Putamen (tissue), 1 donor: ENCODE results near the gene BCAN.
A peak's percentile ranks its signal among the peaks of the same experiment; 100 is the strongest.

Source experiments
- DNase-seq: peaks from one replicate; pipeline ENCODE4 v3.0.0-alpha.2; 2016; ENCODE audit warnings: low spot score

The BCAN gene

GRCh38 chr1:156662005-156662799 lies 20.3 kb downstream of the BCAN start:
- DNase-seq = peak; percentile 90

- DNase-seq = no peak
Observed at GRCh38 chr1:156662800-156663055, 20.8 kb downstream of the BCAN start.

GRCh38 chr1:156663178-156663577 lies 21.3 kb downstream of the BCAN start:
- DNase-seq = no peak

- DNase-seq = no peak
Observed at GRCh38 chr1:156664046-156664766, 22.3 kb downstream of the BCAN start.

GRCh38 chr1:156664767-156665411 lies 23.0 kb downstream of the BCAN start:
- DNase-seq = no peak

- no peak for DNase-seq
Observed at GRCh38 chr1:156665539-156665938, 23.6 kb downstream of the BCAN start.

GRCh38 chr1:156666862-156667609 lies 25.1 kb downstream of the BCAN start:
- no peak for DNase-seq

GRCh38 chr1:156667610-156667967 lies 25.7 kb downstream of the BCAN start:
- DNase-seq = no peak

GRCh38 chr1:156667968-156668709 lies 26.2 kb downstream of the BCAN start:
- no peak for DNase-seq

- no peak for DNase-seq
Observed at GRCh38 chr1:156668801-156669637, 27.1 kb downstream of the BCAN start.

- DNase-seq = no peak
Observed at GRCh38 chr1:156669794-156670193, 27.9 kb downstream of the BCAN start.

GRCh38 chr1:156670359-156670758 lies 28.4 kb downstream of the BCAN start:
- DNase-seq = no peak

- no peak for DNase-seq
Observed at GRCh38 chr1:156670791-156671190, 28.9 kb downstream of the BCAN start.

- DNase-seq = no peak
Observed at GRCh38 chr1:156671804-156672203, 29.9 kb downstream of the BCAN start.

GRCh38 chr1:156673387-156674121 lies 31.6 kb downstream of the BCAN start:
- peak; percentile 73 for DNase-seq

- no peak for DNase-seq
Observed at GRCh38 chr1:156675210-156676113, 33.5 kb downstream of the BCAN start.

GRCh38 chr1:156676114-156676819 lies 34.4 kb downstream of the BCAN start:
- DNase-seq = no peak

- peak; percentile 68 for DNase-seq
Observed at GRCh38 chr1:156676820-156677615, 35.1 kb downstream of the BCAN start, which contains the start of gene NES. Gene NES (minus strand): TSS chr1:156677407. CDS start chr1:156677264, 143 bp downstream.
